ENCODE measurements around the gene HIPK2. TPM values are rescaled to one million over a fixed set of nuclear protein-coding genes. Genes with fewer than 3 reads are reported as not detected.

HIPK2 gene
- total RNA-seq, 1 experiment from 2014 or later: 35.2 TPM

GRCh38 chr7:139767561-139767982 is 10.2 kb downstream of the HIPK2 start:
- H3K9me3 ChIP-seq (ENCODE audit: insufficient read depth, low read depth): no peaks in the 10 kb centered on the region
- H3K27me3 ChIP-seq (ENCODE audit: insufficient read depth, low read depth): no peaks in the 10 kb centered on the region
- no TSS peak for BruUV-seq (replicated peaks)
- peaks cover 29% of the 10 kb centered on the region for H3F3A ChIP-seq (ENCODE audit: insufficient read depth, low read depth)
- H2AFZ ChIP-seq: no peak overlapping the region
- H3K36me3 ChIP-seq (ENCODE audit: low read depth): no peaks in the 10 kb centered on the region
- H3K4me1 ChIP-seq (replicated peaks; ENCODE audit: insufficient read depth): peaks cover 32% of the 10 kb centered on the region
- peaks cover 49% of the 10 kb centered on the region for H3K79me2 ChIP-seq (ENCODE audit: low read depth)
- H3K4me3 ChIP-seq: no peak overlapping the region
- H4K20me1 ChIP-seq (ENCODE audit: insufficient read depth): peaks cover 13% of the 10 kb centered on the region
- no peak for DNase-seq
- intact Hi-C loops (cut with micrococcal nuclease; ENCODE audit: unreplicated experiment): no loop called here
- H3K9me2 ChIP-seq (ENCODE audit: insufficient read depth): no peaks in the 10 kb centered on the region
- H3K4me2 ChIP-seq: no peak overlapping the region
- TF ChIP-seq CTCF (conservative IDR thresholded peaks at IDR 0.05): no peak
- no peak for TF ChIP-seq EZH2 (IDR thresholded peaks at IDR 0.05; ENCODE audit: low read depth)
- ChIA-PET CTCF (no interaction called here), POLR2A (ENCODE audit: unreplicated experiment) (no interaction called here)
- no peak overlapping the region for H3K27ac ChIP-seq

DNA sequence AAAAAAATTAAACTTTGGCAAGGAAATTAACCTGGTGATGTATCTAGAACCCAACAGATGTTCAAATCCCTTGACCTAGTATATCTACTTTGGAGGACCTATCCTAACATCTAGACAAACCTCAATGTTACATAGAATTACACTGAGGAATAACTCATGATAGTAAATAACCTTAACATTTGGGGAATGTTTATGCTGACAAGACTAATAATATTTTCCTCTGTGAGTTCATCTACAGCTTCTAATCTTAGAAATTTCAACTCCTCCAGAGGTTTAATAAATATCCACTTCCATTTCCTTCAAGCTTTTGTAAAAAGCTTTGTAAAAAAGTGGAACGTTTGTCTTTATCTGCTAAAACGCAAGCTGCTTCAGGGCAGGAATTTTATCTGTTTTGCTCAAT is 12.7 kb downstream of the HIPK2 start:
- POLR2A ChIA-PET (ENCODE audit: unreplicated experiment): no interaction called here
- CTCF ChIA-PET: interaction anchor here (0.6 kb wide), 1 partner anchor 32 kb away, joined by 4 read pairs; no protein-coding TSS in a partner anchor
- TF ChIP-seq CTCF (conservative IDR thresholded peaks at IDR 0.05) (no peak), EZH2 (IDR thresholded peaks at IDR 0.05; ENCODE audit: low read depth) (no peak)
- Histone ChIP-seq H2AFZ (no peak overlapping the region), H3K36me3 (ENCODE audit: low read depth) (no peaks in the 10 kb centered on the region), H3K9me3 (ENCODE audit: insufficient read depth, low read depth) (no peaks in the 10 kb centered on the region), H4K20me1 (ENCODE audit: insufficient read depth) (peaks cover 9% of the 10 kb centered on the region; the same call in 1 of the 2 replicates), H3K4me2 (no peak overlapping the region), H3F3A (ENCODE audit: insufficient read depth, low read depth) (peaks cover 5% of the 10 kb centered on the region), H3K79me2 (ENCODE audit: low read depth) (peaks cover 47% of the 10 kb centered on the region), H3K27me3 (ENCODE audit: insufficient read depth, low read depth) (no peaks in the 10 kb centered on the region), H3K4me3 (no peak overlapping the region), H3K9me2 (ENCODE audit: insufficient read depth) (no peaks in the 10 kb centered on the region), H3K27ac (no peak overlapping the region), H3K4me1 (replicated peaks; ENCODE audit: insufficient read depth) (peaks cover 8% of the 10 kb centered on the region)
- no peak for DNase-seq
- BruUV-seq (replicated peaks): no TSS peak
- intact Hi-C loops (cut with micrococcal nuclease; ENCODE audit: unreplicated experiment): no loop called here

- Histone ChIP-seq H3K4me2 (no peak overlapping the region), H3K4me3 (no peak overlapping the region), H2AFZ (no peak overlapping the region), H3K4me1 (replicated peaks; ENCODE audit: insufficient read depth) (no peaks in the 10 kb centered on the region), H3K9me3 (ENCODE audit: insufficient read depth, low read depth) (no peaks in the 10 kb centered on the region), H3K27me3 (ENCODE audit: insufficient read depth, low read depth) (no peaks in the 10 kb centered on the region), H3K27ac (no peak overlapping the region), H3K9me2 (ENCODE audit: insufficient read depth) (no peaks in the 10 kb centered on the region), H4K20me1 (ENCODE audit: insufficient read depth) (peaks cover 11% of the 10 kb centered on the region), H3F3A (ENCODE audit: insufficient read depth, low read depth) (no peaks in the 10 kb centered on the region; the same call in 1 of the 2 replicates), H3K79me2 (ENCODE audit: low read depth) (peaks cover 36% of the 10 kb centered on the region), H3K36me3 (ENCODE audit: low read depth) (no peaks in the 10 kb centered on the region)
- CTCF ChIA-PET: no interaction called here
- no TSS peak for BruUV-seq (replicated peaks)
- no peak for DNase-seq
- POLR2A ChIA-PET (ENCODE audit: unreplicated experiment): no interaction called here
- no peak for TF ChIP-seq EZH2 (IDR thresholded peaks at IDR 0.05; ENCODE audit: low read depth)
- no peak for TF ChIP-seq CTCF (conservative IDR thresholded peaks at IDR 0.05)
- intact Hi-C loops (cut with micrococcal nuclease; ENCODE audit: unreplicated experiment): no loop called here
Observed at GRCh38 chr7:139763330-139763729, 14.5 kb downstream of the HIPK2 start.
